Measurements from ENCODE around the gene PABPC4L. TPM values are rescaled to one million over a fixed set of nuclear protein-coding genes. Genes with fewer than 3 reads are reported as not detected.
"Not testable (repeated sequence)": the region's sequence is repeated elsewhere in the genome, so short reads cannot be mapped to it uniquely, and the experiment has no call there.

Gene PABPC4L
- polyA plus RNA-seq (2013, experiment 1 of 2; ENCODE audit: insufficient read length): 4.6 TPM
- polyA plus RNA-seq (2013, experiment 2 of 2; ENCODE audit: insufficient read length): 4.6 TPM

GRCh38 chr4:134201216-134202161, at the start of gene PABPC4L:
PABPC4L (minus strand) TSS chr4:134201789; CDS start chr4:134201019, 770 bp downstream.
- peak; percentile 81 for DNase-seq

GRCh38 chr4:134251322-134251721, 49.7 kb upstream of the PABPC4L start:
- DNase-seq: no peak

- DNase-seq: no peak
Observed at GRCh38 chr4:134243742-134244713, 42.4 kb upstream of the PABPC4L start.

- no peak for DNase-seq
Observed at GRCh38 chr4:134219043-134219442, 17.5 kb upstream of the PABPC4L start.

- DNase-seq: peak; percentile 90
Observed at GRCh38 chr4:134216411-134216810, 14.8 kb upstream of the PABPC4L start.

GRCh38 chr4:134215620-134216344, 14.2 kb upstream of the PABPC4L start:
- DNase-seq: peak; percentile 12

GRCh38 chr4:134207955-134208354, 6.4 kb upstream of the PABPC4L start:
- DNase-seq: not testable (repeated sequence)

GRCh38 chr4:134202166-134202956, 772 bp upstream of the PABPC4L start:
- peak; percentile 13 for DNase-seq

GRCh38 chr4:134200811-134201215, 776 bp downstream of the PABPC4L start:
- peak; percentile 9 for DNase-seq

- DNase-seq: no peak
Observed at GRCh38 chr4:134189949-134190348, 11.6 kb downstream of the PABPC4L start.

- DNase-seq: no peak
Observed at GRCh38 chr4:134189480-134189879, 12.1 kb downstream of the PABPC4L start.

GRCh38 chr4:134178706-134179105, 22.9 kb downstream of the PABPC4L start:
- peak; percentile 28 for DNase-seq

- no peak for DNase-seq
Observed at GRCh38 chr4:134174271-134174670, 27.3 kb downstream of the PABPC4L start.

GRCh38 chr4:134160211-134160610, 41.4 kb downstream of the PABPC4L start:
- DNase-seq: no peak

GRCh38 chr4:134154097-134154496, 47.5 kb downstream of the PABPC4L start:
- DNase-seq: no peak

GRCh38 chr4:134147941-134148340, 53.6 kb downstream of the PABPC4L start:
- DNase-seq: no peak

All from fibroblast of skin of abdomen (primary cell).